Stimulated activated CD4-positive, alpha-beta T cell treated with anti-CD3 and anti-CD28 coated beads, TNF-alpha, amount 100 ng/mL, for 4 hours (primary cell): ENCODE data around the gene PCDHA10.

Experiments used
- DNase-seq, 3 experiments: peaks; one replicate each; pipeline ENCODE4 v3.0.0-alpha.2; 2020; ENCODE audit warnings: low read depth in 3 of 3

Gene PCDHA10

GRCh38 chr5:140882591-140882899 lies 26.8 kb downstream of the PCDHA10 start:
- no peak for DNase-seq

- DNase-seq = no peak
These were observed 27.7 kb downstream of the PCDHA10 start for GRCh38 chr5:140883373-140883772.

- DNase-seq = no peak
These were observed 28.4 kb downstream of the PCDHA10 start for GRCh38 chr5:140883927-140884697.

GRCh38 chr5:140916325-140916724 lies 60.6 kb downstream of the PCDHA10 start:
- no peak for DNase-seq
